IPS-18c (cell line): ENCODE measurements around the gene CFAP54.
"Not testable (repeated sequence)": the region's sequence is repeated elsewhere in the genome, so short reads cannot be mapped to it uniquely, and the experiment has no call there.

Experiments used
- H3K4me3 ChIP-seq: 2 replicates; pipeline ENCODE4 v1.7.0; 2013; ENCODE audit warnings: low read depth, mild to moderate bottlenecking, low read length, moderate library complexity; ENCODE audit not compliant: insufficient read depth
- H3K9me3 ChIP-seq: one replicate; pipeline ENCODE4 v1.6.1; 2013; ENCODE audit warnings: mild to moderate bottlenecking, low read length, moderate library complexity; ENCODE audit not compliant: control insufficient read depth, insufficient read depth

Gene CFAP54

DNA sequence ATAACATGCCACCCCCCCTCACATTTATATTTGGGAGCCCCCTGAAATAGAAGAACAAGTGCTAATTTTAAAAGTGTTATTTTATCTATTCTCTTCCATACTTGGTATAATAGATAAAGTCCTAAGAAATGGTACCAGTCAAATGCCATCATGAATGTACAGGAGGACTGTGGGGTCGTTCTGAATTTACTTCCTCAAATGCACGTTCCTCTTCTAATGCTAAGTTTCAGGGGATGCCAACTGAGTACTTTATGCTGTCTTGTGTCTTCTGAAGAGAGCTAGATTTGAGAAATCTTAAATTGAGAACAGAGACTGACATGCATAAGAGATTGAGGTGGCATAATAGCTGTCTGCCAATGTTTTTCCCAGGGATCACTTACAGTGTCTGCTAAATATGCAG, 59.0 kb downstream of the CFAP54 start:
- Histone ChIP-seq H3K9me3 (peaks cover 2% of the 10 kb centered on the region), H3K4me3 (no peak overlapping the region)

DNA sequence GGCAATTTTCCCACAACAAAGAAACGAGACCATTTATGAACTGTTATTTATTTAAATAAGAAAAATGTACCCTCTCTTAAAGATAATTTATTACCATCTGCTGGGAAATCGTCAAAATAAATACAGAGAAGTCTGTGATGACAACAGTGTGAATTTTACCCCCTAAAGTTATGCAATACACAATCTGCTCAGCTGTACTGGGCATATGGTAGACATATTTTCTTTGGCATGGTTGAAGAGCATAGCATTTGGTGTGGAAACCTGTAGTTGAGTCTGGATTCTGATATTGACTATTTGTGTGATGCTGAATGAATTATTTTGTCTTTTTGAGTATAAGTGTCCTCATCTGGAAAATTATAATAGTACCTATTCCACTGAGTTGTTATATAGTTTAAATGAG, 60.0 kb downstream of the CFAP54 start:
- Histone ChIP-seq H3K9me3 (peaks cover 2% of the 10 kb centered on the region), H3K4me3 (no peak overlapping the region)

- Histone ChIP-seq H3K4me3 (no peak overlapping the region), H3K9me3 (no peaks in the 10 kb centered on the region)
These were observed 81.2 kb downstream of the CFAP54 start for GRCh38 chr12:96570579-96570978.

- Histone ChIP-seq H3K4me3 (no peak overlapping the region), H3K9me3 (no peaks in the 10 kb centered on the region)
These were observed 81.9 kb downstream of the CFAP54 start for GRCh38 chr12:96571101-96571862.

- Histone ChIP-seq H3K4me3 (no peak overlapping the region), H3K9me3 (no peaks in the 10 kb centered on the region)
These were observed 89.2 kb downstream of the CFAP54 start for GRCh38 chr12:96578526-96579125.

GRCh38 chr12:96585977-96586376, 96.6 kb downstream of the CFAP54 start:
- Histone ChIP-seq H3K4me3 (no peak overlapping the region), H3K9me3 (no peaks in the 10 kb centered on the region)

DNA sequence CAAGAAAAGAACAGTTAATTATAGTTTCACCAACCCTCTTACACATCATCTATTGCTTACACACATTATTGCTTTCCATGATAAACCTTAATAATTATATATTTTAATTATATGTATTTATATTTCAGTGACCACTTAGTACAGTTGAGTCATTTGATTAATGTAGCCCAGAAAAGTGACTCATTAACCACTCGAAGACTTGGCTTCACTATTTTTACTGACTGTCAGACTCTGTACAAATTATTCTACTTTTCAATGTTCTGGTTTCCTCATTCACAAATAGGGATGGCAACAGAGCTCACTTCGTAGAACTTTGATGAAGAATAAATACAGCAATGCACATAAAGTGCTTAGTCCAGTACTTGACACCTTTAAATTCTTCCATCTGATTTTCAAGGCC, 98.3 kb downstream of the CFAP54 start:
- Histone ChIP-seq H3K9me3 (no peaks in the 10 kb centered on the region), H3K4me3 (no peak overlapping the region)

DNA sequence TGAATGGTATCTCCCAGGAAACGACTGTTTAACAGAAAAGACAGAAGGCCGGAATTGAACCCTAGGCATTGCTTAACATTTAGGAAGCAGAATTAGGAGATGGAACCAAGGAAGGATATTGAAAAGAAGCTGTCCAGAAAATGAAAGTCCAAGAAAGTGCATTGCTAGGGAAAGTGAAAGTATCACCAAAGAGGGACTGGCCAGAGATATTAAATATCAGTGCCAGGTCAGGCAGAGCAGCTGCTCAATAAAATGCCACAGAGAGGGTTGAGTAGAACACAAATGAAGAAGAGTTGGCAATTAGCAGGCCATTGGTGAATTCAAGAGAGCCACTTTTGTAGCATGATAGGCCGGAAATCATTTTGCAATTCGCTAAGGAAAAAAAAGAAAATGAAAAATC, 101.6 kb downstream of the CFAP54 start:
- Histone ChIP-seq H3K9me3 (no peaks in the 10 kb centered on the region), H3K4me3 (no peak overlapping the region)

DNA sequence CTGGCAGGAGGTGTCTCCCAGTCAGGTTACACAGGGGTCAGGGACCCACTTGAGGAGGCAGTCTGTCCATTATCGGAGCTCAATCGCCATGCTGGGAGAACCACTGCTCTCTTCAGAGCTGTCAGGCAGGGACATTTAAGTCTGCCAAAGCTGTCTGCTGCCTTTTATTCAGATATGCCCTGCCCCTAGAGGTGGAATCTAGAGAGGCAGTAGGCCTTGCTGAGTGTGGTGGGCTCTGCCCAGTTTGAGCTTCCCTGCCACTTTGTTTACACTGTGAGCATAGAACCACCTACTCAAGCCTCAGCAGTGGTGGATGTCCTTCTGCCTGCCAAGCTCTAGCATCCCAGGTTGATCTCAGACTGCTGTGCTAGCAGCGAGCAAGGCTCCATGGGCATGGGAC, 115.0 kb downstream of the CFAP54 start:
- H3K4me3 ChIP-seq: not testable (repeated sequence)

GRCh38 chr12:96605684-96606083, 116.3 kb downstream of the CFAP54 start:
- Histone ChIP-seq H3K9me3 (peaks cover 6% of the 10 kb centered on the region), H3K4me3 (no peak overlapping the region)

More for the DNA sequence above, 115.0 kb downstream of the CFAP54 start:
- H3K9me3 ChIP-seq: not testable (repeated sequence)

- peaks cover 6% of the 10 kb centered on the region for H3K9me3 ChIP-seq
- no peak overlapping the region for H3K4me3 ChIP-seq
These were observed 116.8 kb downstream of the CFAP54 start for GRCh38 chr12:96606134-96606533.

DNA sequence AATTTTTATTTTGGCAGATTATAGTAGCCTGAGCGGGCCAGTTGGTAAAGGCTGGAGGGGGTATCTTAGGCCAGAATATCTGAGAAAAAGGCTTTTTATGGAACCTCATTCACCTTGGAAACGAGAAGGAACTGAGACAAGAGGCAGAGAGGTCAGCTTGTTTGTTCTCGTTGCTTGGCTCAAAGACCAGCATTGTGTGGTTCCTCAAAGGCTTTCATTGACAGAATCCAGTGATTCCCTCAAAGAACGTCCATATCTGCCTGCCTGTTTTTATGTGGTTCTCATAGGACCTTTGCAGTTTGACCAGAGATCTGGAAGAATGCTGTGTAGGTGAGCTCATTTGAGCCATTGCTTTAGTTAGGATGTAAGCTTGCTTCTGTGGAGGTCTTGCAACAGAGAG, 117.3 kb downstream of the CFAP54 start:
- Histone ChIP-seq H3K4me3 (no peak overlapping the region), H3K9me3 (peaks cover 6% of the 10 kb centered on the region)

- no peaks in the 10 kb centered on the region for H3K9me3 ChIP-seq
- H3K4me3 ChIP-seq: no peak overlapping the region
These were observed 127.8 kb downstream of the CFAP54 start for GRCh38 chr12:96617178-96617577.

- no peaks in the 10 kb centered on the region for H3K9me3 ChIP-seq
- no peak overlapping the region for H3K4me3 ChIP-seq
These were observed 133.8 kb downstream of the CFAP54 start for GRCh38 chr12:96623155-96623554.

GRCh38 chr12:96623656-96624217, 134.4 kb downstream of the CFAP54 start:
- H3K4me3 ChIP-seq: no peak overlapping the region
- H3K9me3 ChIP-seq: no peaks in the 10 kb centered on the region

GRCh38 chr12:96635844-96636243, 146.5 kb downstream of the CFAP54 start:
- Histone ChIP-seq H3K9me3 (no peaks in the 10 kb centered on the region), H3K4me3 (no peak overlapping the region)

DNA sequence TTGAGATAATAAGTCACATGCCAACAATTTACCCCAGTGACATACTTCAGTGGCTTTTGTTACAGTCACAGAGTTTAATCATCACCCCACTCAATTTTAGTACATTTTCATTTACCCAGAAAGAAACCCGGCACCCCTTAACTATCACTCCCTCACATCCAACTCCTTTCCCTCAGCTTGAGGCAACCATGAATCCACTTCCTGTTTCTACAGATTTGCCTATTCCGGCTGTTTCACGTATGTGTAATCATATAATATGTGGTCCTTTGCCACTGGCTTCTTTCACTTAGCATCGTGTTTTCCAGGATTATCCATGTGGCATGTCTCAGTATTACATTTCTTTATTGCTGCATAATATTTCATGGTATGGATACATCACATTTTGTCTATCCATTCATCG, 147.5 kb downstream of the CFAP54 start:
- Histone ChIP-seq H3K9me3 (no peaks in the 10 kb centered on the region), H3K4me3 (no peak overlapping the region)

DNA sequence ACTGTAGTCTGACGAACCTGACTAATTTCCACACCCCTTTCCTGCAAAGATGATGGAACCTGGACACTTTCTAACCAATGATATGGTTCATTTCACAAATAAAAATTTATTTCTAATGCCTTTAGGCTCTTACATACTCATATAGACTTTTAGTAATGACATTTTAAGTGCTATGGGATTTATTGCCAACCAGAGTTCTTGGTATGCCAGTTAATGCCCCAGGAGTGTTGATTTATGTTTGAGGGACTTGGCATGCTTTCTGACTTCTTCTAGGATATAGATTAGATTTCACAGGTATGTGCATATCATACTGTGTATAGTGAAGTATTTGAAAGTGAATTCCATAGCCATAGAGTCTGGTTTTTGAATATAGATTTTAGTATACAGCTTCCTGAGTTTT, 159.5 kb downstream of the CFAP54 start:
- Histone ChIP-seq H3K4me3 (no peak overlapping the region), H3K9me3 (no peaks in the 10 kb centered on the region)
